Lung (tissue), 16 donors: ENCODE results near the gene KNOP1. TPM values are rescaled to one million over a fixed set of nuclear protein-coding genes. Genes with fewer than 3 reads are reported as not detected.

Source experiments
- ATAC-seq: fragments of 200-7000 bp; cut with Tn5 transposase; one replicate; pipeline ENCODE4 v1.9.1; 2020; ENCODE audit warnings: moderate number of reproducible peaks; ENCODE audit not compliant: insufficient read depth, low FRiP score
- DNase-seq, 3 donors: peaks; one replicate each; pipeline ENCODE4 v3.0.0-alpha.2; 2013 to 2017
- H3K27ac ChIP-seq, 2 donors: one replicate each; pipeline ENCODE4 v1.5.1; 2013; ENCODE audit warnings: mild to moderate bottlenecking in 2 of 2, moderate library complexity in 2 of 2, control low read depth in 1 of 2, inconsistent platforms in 1 of 2, low read depth in 1 of 2, low read length in 1 of 2
- H3K27me3 ChIP-seq, 3 donors: one replicate each; pipeline ENCODE4 v1.5.1; 2013; ENCODE audit warnings: low read length in 2 of 3; ENCODE audit not compliant: control insufficient read depth in 3 of 3, insufficient read depth in 3 of 3
- H3K36me3 ChIP-seq, 4 donors: one replicate each; pipeline ENCODE4 v1.5.1; 2013; ENCODE audit warnings: low read length in 4 of 4, mild to moderate bottlenecking in 1 of 4, moderate library complexity in 1 of 4; ENCODE audit not compliant: control insufficient read depth in 4 of 4, insufficient read depth in 4 of 4
- H3K4me1 ChIP-seq, 5 donors: one replicate each; pipeline ENCODE4 v1.5.1; 2013; ENCODE audit warnings: low read length in 5 of 5, mild to moderate bottlenecking in 2 of 5, moderate library complexity in 1 of 5; ENCODE audit not compliant: control insufficient read depth in 5 of 5, insufficient read depth in 5 of 5
- H3K4me3 ChIP-seq: one replicate; pipeline ENCODE4 v1.5.1; 2013; ENCODE audit warnings: mild to moderate bottlenecking, control low read depth, moderate library complexity
- H3K9ac ChIP-seq, 2 donors: one replicate each; pipeline ENCODE4 v1.5.1; 2013; ENCODE audit warnings: low read length in 2 of 2, control low read depth in 1 of 2; ENCODE audit not compliant: insufficient read depth in 1 of 2
- H3K9me3 ChIP-seq, 4 donors: one replicate each; pipeline ENCODE4 v1.5.1; 2013; ENCODE audit warnings: low read length in 3 of 4, mild to moderate bottlenecking in 1 of 4, moderate library complexity in 1 of 4; ENCODE audit not compliant: control insufficient read depth in 4 of 4, insufficient read depth in 3 of 4
- WGBS, 2 donors: extraction: QIAGEN DNeasy Blood & Tissue Kit; methylation state at CpG; one replicate each; pipeline ENCODE4 v1.1.7; 2013; 5-methylcytosine and 5-hydroxymethylcytosine counted together
- long read RNA-seq, 5 donors: transcript quantifications; one replicate each; lab custom pipeline, GENCODE V29; 2026
- polyA plus RNA-seq, 2 donors: library from polyadenylated mRNA; stranded (reverse); fragments of 200-250 nt; gene quantifications; one replicate each; pipeline ENCODE4 v1.2.1, GENCODE V29; 2013
- total RNA-seq, 2 donors: library from RNA; depleted of rRNA in 1 of 2; stranded (reverse); fragments of >200 nt in 1 of 2; gene quantifications; one replicate each; pipeline ENCODE4 v1.2.1, GENCODE V29; 2014 to 2021
- TF ChIP-seq, protein P1 (sequence below): IDR thresholded peaks from 2 replicates; pipeline ENCODE4 v1.5.1; 2012; ENCODE audit warnings: mild to moderate bottlenecking; ENCODE audit errors: control extremely low read depth, extremely low read depth
- donor health status: control.
- donor health status: control.
- donor health status: Bipolar disorder and iron deficiency.
- donor health status: healthy.
- donor health status: DM: yes; HTN: yes; CAD: no.

KNOP1 gene
- total RNA-seq = 10 to 100 TPM; 12.7 to 14.7 TPM
- polyA plus RNA-seq = 10 to 100 TPM; 11.7 to 14.2 TPM
- long read RNA-seq, donor 1, full-length matches to known transcripts = 2 of 40 reads
- long read RNA-seq, donor 1, partial matches to known transcripts = 31 of 40 reads
- long read RNA-seq, donor 1, other reads (novel, unspliced or antisense) = 7 of 40 reads
- long read RNA-seq, donor 2, full-length matches to known transcripts = 3 of 16 reads
- long read RNA-seq, donor 2, partial matches to known transcripts = 13 of 16 reads
- long read RNA-seq, donor 2, other reads (novel, unspliced or antisense) = 0 of 16 reads
- long read RNA-seq, donor 3, full-length matches to known transcripts = 1 of 17 reads
- long read RNA-seq, donor 3, partial matches to known transcripts = 16 of 17 reads
- long read RNA-seq, donor 3, other reads (novel, unspliced or antisense) = 0 of 17 reads
- long read RNA-seq, donor 4, full-length matches to known transcripts = 3 of 22 reads
- long read RNA-seq, donor 4, partial matches to known transcripts = 19 of 22 reads
- long read RNA-seq, donor 4, other reads (novel, unspliced or antisense) = 0 of 22 reads
- long read RNA-seq, donor 5, full-length matches to known transcripts = 4 of 53 reads
- long read RNA-seq, donor 5, partial matches to known transcripts = 49 of 53 reads
- long read RNA-seq, donor 5, other reads (novel, unspliced or antisense) = 0 of 53 reads

- peak within 1 kb of the TSS; percentile 76 to 78 for H3K27ac ChIP-seq
- 0% methylated on average over 88 of the region's 88 CpGs for WGBS, 2 donors
- peaks cover 6 to 7% (median 6%) of the 10 kb centered on the region in 4 donors for H3K36me3 ChIP-seq
- peak within 1 kb of the TSS; percentile 100 for H3K4me3 ChIP-seq
- peak; percentile 90 to 95 (median 90) for DNase-seq
- TF ChIP-seq, protein P1, sequence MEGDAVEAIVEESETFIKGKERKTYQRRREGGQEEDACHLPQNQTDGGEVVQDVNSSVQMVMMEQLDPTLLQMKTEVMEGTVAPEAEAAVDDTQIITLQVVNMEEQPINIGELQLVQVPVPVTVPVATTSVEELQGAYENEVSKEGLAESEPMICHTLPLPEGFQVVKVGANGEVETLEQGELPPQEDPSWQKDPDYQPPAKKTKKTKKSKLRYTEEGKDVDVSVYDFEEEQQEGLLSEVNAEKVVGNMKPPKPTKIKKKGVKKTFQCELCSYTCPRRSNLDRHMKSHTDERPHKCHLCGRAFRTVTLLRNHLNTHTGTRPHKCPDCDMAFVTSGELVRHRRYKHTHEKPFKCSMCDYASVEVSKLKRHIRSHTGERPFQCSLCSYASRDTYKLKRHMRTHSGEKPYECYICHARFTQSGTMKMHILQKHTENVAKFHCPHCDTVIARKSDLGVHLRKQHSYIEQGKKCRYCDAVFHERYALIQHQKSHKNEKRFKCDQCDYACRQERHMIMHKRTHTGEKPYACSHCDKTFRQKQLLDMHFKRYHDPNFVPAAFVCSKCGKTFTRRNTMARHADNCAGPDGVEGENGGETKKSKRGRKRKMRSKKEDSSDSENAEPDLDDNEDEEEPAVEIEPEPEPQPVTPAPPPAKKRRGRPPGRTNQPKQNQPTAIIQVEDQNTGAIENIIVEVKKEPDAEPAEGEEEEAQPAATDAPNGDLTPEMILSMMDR = no peak
- H3K9me3 ChIP-seq = no peaks in the 10 kb centered on the region
- H3K27me3 ChIP-seq = no peaks in the 10 kb centered on the region
- H3K9ac ChIP-seq = peak within 1 kb of the TSS; percentile 49 to 56
- H3K4me1 ChIP-seq = peaks cover 1 to 20% (median 14%) of the 10 kb centered on the region in 5 donors
- peak; percentile 97 for ATAC-seq
Observed at GRCh38 chr16:19717741-19718623, at the start of gene KNOP1, which contains the start of gene IQCK. KNOP1 (minus strand) TSS chr16:19718227; CDS start chr16:19715035, 3,192 bp downstream. IQCK (plus strand) TSS chr16:19718271; CDS start chr16:19718307, 36 bp downstream.

DNA sequence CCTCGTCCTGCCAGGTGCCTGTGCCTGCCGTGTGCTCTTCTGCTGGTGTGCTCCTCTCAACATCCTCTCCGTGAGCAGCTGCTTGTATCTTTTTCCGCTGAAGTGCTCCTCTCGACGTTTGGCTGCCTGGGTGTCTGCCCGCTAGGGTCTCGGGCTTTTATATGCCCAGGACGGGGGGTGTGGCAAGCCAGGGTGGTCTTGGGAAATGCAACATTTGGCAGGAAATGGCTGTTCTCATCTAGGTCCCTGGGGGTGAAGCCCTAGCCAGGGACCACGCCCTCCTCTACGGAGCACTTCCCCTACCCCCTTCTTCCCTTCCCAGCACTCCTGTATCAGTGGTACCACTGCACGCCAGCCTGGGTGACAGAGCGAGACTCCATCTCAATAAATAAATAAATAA is 49.5 kb upstream of the KNOP1 start:
- DNase-seq = no peak
- Histone ChIP-seq H3K9ac (no peak overlapping the region), H3K27me3 (no peaks in the 10 kb centered on the region), H3K4me1 (peaks cover 0 to 10% (median 4%) of the 10 kb centered on the region in 5 donors), H3K27ac (no peak overlapping the region), H3K4me3 (no peak overlapping the region), H3K9me3 (peaks cover 0 to 2% (median 0%) of the 10 kb centered on the region in 4 donors), H3K36me3 (no peaks in the 10 kb centered on the region)
- WGBS, 2 donors = 85 to 89% methylated on average over 13 of the region's 13 CpGs
- no peak for ATAC-seq
- TF ChIP-seq, protein P1 = no peak

DNA sequence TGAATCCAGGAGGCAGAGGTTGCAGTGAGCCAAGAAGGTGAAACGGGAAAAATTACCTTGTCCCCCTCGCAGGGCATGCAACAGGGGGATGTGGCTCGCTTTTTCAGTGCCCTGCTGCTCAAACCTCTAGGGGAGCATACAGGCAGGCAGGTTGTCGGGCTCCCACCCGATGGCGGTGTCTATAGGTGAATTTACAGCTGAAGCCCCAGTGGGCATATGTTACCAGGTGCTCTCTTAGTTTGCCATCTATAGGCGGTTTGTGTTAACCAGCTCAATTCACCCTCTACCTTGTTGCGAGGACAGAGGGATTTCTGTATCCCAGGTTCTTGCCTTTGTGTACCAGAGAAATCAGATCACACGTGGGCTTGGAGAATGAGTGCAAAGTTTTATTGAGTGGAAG is 49.0 kb upstream of the KNOP1 start:
- Histone ChIP-seq H3K9ac (no peak overlapping the region), H3K4me3 (no peak overlapping the region), H3K4me1 (peaks cover 0 to 10% (median 4%) of the 10 kb centered on the region in 5 donors), H3K36me3 (no peaks in the 10 kb centered on the region), H3K27me3 (no peaks in the 10 kb centered on the region), H3K9me3 (peaks cover 0 to 2% (median 0%) of the 10 kb centered on the region in 4 donors), H3K27ac (no peak overlapping the region)
- ATAC-seq = no peak
- TF ChIP-seq, protein P1 = no peak
- DNase-seq = no peak
- 96 to 97% methylated on average over 9 of the region's 9 CpGs for WGBS, 2 donors
